Stimulated activated naive CD8-positive, alpha-beta T cell treated with anti-CD3 and anti-CD28 coated beads, Interleukin-15, Interleukin-2, amounts not matched to agents 100 U/mL and 50 U/mL, for 24 hours (primary cell): ENCODE measurements around the gene CRB2.

Experiments used
- ATAC-seq: fragments of 150-1000 bp; cut with Tn5 transposase; one replicate; pipeline ENCODE4 v1.10.0; 2021
- DNase-seq: peaks from one replicate; pipeline ENCODE4 v3.0.0; 2021

The CRB2 gene

DNA sequence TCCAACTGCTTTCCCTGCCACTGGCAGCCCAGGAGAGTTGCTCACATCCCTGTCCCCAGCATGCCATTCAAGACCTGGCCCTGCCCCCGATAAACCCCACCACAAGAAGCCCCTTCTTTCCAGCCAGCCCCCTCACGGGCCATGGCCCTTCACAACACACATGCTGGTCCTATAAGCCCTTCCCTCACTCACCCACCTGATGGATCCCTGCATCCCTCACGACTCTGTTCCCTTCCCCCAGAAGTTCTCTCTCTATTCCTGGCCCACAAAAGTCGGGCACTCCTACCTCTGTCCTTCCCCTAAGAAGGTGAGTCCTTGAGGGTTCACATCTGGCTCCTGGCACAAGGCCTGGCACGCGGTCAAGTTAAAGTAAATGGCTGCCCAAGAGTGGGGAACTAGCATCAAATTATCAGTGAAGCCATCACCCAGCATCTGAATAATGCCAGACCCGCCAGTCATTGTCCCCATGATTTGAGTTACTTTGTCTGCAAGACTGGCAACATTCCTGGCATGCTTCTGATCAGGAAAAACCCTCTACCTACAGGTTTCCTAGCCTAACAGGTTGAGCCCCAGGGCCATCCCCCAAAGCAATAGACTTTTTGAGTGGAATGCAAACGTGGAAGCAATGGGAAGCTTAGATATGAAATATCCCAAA is 65.9 kb downstream of the CRB2 start:
- ATAC-seq, result no peak
- DNase-seq, result no peak

DNA sequence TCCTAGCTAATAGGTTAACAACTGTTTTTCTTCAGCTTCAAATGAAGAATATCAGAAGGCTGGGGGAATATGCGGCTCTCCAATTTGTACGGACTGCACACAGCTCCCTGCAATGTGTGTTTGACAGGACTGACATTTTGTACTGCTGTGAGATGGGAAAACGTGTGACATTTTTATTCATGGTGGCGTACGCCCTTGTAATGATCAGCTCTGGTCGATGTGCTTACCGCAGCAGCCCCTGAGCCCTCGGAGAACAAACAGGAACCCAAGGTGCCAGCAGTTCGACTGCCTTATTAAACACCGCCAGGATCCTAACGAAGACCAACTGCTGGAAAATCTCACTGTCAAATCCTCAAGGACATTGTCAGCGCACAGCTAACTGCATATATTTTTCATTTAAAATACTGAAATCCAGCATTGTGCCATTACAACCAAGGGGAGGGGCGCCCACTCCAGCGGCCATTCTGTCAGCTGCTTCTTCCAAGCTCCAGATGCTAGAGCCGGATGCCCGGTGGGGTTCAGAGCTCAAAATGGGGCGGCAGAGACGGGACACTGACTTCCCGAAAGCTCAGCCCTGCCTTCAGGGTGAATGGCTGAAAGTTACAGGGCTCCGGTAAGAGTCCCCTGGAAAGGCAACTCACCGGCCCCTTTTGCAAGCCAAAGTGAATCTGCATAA is 66.8 kb downstream of the CRB2 start:
- DNase-seq, result no peak
- ATAC-seq, result no peak

DNA sequence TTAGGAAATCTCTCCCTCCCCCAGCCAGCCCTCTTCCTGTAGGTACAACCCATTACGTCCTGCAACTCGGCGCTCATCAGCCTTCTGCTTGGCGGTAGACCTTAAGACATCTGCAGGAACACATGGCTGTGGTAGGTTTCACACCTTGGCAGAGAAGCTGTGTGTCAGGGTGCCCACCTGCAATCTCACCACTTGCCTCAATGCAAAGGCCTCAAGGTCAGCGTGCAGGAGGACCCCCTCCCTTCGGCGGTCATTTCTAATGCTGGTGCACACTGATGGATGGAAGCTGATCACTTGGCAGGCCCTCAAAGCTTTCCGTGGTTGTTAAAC is 67.3 kb downstream of the CRB2 start:
- DNase-seq (no peak), ATAC-seq (no peak)

DNA sequence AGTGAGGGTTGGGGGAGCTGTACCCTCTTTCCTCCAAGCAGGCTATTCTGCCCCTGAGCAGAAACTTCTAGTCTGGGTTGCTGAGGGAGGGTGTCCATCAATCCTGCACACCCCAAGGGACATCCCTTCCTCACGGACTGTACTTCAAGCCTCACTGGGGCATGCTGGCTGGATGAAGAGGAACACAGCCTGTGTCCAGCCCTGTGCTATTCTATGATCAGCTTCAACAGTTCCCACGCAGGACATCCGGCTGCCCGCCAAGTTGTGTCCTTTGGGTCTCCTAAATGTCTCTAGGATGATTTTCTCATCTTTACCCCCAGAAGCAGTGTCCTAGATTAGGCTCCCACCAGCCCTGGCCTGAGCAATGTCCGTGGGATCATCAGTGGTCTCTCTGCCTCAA is 68.1 kb downstream of the CRB2 start:
- no peak for DNase-seq
- no peak for ATAC-seq

DNA sequence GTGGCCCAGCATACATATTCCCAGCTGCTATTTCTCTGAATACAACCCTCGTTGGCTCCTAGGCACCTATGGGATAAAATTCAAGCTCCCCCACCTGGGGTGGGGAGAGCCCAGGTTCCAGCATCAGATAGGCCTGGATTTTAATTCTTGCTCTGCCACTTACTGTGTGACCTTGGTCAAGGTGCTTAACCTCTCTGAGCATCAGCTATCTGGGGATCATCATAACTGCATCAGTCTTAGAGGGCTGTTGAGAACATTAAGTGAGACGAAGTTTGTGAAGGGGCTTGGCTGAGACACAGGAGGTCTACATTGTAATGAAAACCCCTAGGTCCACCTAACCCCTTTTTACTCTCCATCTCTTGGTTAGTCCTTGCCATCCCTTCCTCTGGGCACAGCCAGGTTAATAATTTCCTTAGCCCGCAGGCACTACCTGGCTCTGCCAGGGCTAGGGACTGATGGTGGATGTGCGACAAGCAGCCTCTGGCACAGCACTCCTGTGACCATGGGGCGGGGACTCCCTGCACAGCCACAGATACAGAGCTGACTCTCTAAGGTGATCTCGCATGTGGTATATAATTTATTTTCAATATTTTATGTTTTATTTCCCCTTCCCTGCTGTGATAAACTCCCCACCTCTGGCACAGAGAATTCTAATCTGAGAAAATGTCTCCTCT is 68.7 kb downstream of the CRB2 start:
- no peak for DNase-seq
- no peak for ATAC-seq

DNA sequence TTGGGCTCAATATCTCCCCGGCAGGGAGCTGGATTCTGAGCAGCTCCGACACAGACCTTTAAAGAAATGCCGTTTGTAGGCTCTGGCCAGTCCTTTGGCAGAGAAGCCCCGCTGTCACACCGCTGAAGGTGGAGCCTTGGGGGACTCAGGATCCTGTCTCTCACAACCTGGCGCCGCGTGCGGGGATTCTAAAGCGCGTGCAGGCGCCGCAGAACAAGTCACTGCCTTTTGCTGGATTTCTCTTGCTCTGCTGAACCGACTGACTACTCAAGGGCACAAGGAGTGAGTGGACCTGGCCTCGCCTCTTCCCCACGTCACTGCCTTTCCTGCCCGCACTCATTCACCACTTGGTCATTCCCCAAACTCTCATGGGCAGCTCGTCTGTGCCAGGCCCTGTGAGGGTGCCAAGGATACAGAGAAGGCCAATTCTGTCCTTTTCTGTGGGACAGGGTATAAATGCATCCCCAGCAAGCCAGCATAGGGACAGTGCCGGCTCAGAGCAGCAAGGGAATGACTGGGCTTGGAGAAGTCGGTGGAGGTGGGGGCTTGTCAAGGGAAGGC is 69.3 kb downstream of the CRB2 start:
- ATAC-seq (no peak), DNase-seq (no peak)

DNA sequence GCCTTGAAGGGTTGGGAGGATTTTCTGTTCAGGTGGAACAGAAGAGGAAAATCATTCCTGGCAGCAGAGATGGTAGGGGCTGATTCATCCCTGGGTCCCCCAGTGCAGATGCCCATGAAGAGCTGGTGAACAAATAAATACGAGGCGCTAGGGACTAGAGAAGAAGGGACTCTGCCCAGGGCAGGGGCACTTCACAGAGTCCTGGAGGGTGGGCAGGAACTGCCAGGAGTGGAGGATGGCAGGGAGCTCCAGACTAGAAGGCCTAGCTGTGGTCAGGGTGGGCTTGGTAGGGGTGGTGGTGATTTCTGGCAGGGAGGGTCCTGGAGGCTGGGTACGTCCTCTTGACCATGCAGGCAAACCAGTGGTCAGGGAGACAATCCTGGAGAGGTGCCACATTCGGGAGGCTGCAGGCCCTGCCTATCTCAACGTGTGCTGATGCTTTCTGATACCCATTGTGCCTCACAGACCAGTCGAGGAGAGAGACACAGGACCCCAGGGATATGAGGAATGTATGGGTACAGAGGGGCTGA is 69.9 kb downstream of the CRB2 start:
- no peak for DNase-seq
- ATAC-seq, result no peak

DNA sequence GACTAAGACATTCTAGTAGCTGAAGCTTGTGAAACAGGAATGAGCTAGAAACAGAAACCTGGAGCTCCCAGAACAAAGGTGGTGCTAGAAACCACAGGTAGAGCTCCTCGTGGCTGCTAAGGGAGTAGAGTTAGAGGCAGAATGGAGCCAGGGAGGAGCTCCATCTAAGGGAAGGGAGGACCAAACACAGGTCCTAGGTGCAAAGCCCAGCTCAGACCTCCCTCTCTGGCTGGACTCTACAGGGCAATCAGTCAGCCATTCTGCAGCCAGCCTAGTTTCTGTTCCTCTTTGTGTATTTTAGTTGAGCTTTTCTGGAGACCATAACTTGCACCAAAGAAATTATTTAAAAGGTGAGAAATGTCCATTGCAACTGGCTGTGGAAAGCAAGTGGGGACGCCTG is 70.4 kb downstream of the CRB2 start:
- ATAC-seq (no peak), DNase-seq (no peak)
